GM18511 (cell line): Measurements from ENCODE around the gene CD160.
"Not testable (repeated sequence)": the region's sequence is repeated elsewhere in the genome, so short reads cannot be mapped to it uniquely, and the experiment has no call there.

ENCODE experiments used
- ATAC-seq: cut with Tn5 transposase; IDR thresholded peaks from one replicate; pipeline ENCODE4 v1.9.1; 2021; ENCODE audit warnings: mild to moderate bottlenecking, moderate library complexity; ENCODE audit not compliant: unreplicated experiment

CD160 gene

GRCh38 chr1:145719230-145720079 lies at the start of gene CD160:
Gene CD160 (plus strand): TSS chr1:145719499. CDS start chr1:145728328, 8,829 bp downstream.
- no peak for ATAC-seq

- ATAC-seq, result not testable (repeated sequence)
Observed at GRCh38 chr1:145670995-145671745, 48.1 kb upstream of the CD160 start.

- ATAC-seq, result not testable (repeated sequence)
Observed at GRCh38 chr1:145673217-145673616, 46.1 kb upstream of the CD160 start.

GRCh38 chr1:145684858-145685257 lies 34.4 kb upstream of the CD160 start:
- not testable (repeated sequence) for ATAC-seq

- not testable (repeated sequence) for ATAC-seq
Observed at GRCh38 chr1:145686078-145686477, 33.2 kb upstream of the CD160 start.

- no peak for ATAC-seq
Observed at GRCh38 chr1:145688328-145688727, 31.0 kb upstream of the CD160 start.

GRCh38 chr1:145688924-145689323 lies 30.4 kb upstream of the CD160 start:
- no peak for ATAC-seq

GRCh38 chr1:145689922-145690321 lies 29.4 kb upstream of the CD160 start:
- no peak for ATAC-seq

- ATAC-seq, result peak; percentile 83
Observed at GRCh38 chr1:145690587-145691558, 28.4 kb upstream of the CD160 start.

- no peak for ATAC-seq
Observed at GRCh38 chr1:145692785-145693443, 26.4 kb upstream of the CD160 start.

- ATAC-seq, result no peak
Observed at GRCh38 chr1:145695821-145696629, 23.3 kb upstream of the CD160 start.

GRCh38 chr1:145696630-145696960 lies 22.7 kb upstream of the CD160 start:
- no peak for ATAC-seq

- no peak for ATAC-seq
Observed at GRCh38 chr1:145701306-145701862, 17.9 kb upstream of the CD160 start.

GRCh38 chr1:145702052-145702451 lies 17.2 kb upstream of the CD160 start:
- ATAC-seq, result no peak

GRCh38 chr1:145702826-145703225 lies 16.5 kb upstream of the CD160 start:
- no peak for ATAC-seq

- ATAC-seq, result no peak
Observed at GRCh38 chr1:145705622-145706021, 13.7 kb upstream of the CD160 start.

GRCh38 chr1:145706086-145706664 lies 13.1 kb upstream of the CD160 start:
- ATAC-seq, result no peak

GRCh38 chr1:145707183-145707867 lies 12.0 kb upstream of the CD160 start, which contains the start of gene PDZK1:
Gene PDZK1 (minus strand): TSS chr1:145707368. CDS start chr1:145688021, 19,347 bp downstream.
- ATAC-seq, result no peak
